ENCODE results near the gene NAXD.

The NAXD gene

DNA sequence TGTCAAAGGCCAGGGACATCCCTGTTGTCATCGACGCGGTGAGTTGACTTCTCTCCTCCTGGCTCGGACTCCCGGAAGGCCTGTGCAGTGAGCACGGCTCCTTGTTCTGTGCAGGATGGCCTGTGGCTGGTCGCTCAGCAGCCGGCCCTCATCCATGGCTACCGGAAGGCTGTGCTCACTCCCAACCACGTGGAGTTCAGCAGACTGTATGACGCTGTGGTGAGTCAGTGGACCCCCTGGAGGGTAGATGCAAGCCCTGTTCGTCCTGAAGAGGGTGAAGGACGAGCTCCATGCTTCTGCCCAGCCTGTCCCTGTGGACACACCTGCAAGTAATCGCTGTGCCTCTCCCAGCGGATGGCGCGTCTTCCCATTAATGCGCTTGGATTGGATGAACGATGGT lies 19.2 kb downstream of the NAXD start:
- no peak overlapping the region for H2AFZ ChIP-seq (ENCODE audit: low read length)
- no peak overlapping the region for H4K91ac ChIP-seq (ENCODE audit: low read depth, low read length, poor library complexity)
- peak overlapping the region; percentile 22 for H2BK5ac ChIP-seq (ENCODE audit: low read length)
- no peak overlapping the region for H2BK120ac ChIP-seq (ENCODE audit: low read depth, low read length)
- no peaks in the 10 kb centered on the region for H3K4me1 ChIP-seq (ENCODE audit: control insufficient read depth in 2 of 2, insufficient read depth in 1 of 2, low read depth in 1 of 2, low read length in 2 of 2)
- H3K79me1 ChIP-seq (ENCODE audit: low read depth, low read length) = peaks cover 24% of the 10 kb centered on the region
- H3K36me3 ChIP-seq (replicated peaks in 1 of 2; ENCODE audit: control insufficient read depth in 2 of 2, insufficient read depth in 2 of 2, low read length in 2 of 2) = peaks cover 43 to 77% of the 10 kb centered on the region in 2 donors
- H2BK15ac ChIP-seq (ENCODE audit: low read length) = no peak overlapping the region
- H3K27ac ChIP-seq (replicated peaks; ENCODE audit: low read length) = no peak overlapping the region
- no peak overlapping the region for H3K4me2 ChIP-seq (ENCODE audit: insufficient read depth, low read length, poor library complexity, severe bottlenecking)
- no peak overlapping the region for H3K9ac ChIP-seq (ENCODE audit: low read depth, low read length, poor library complexity)
- H4K8ac ChIP-seq (ENCODE audit: low read depth, low read length) = no peak overlapping the region
- H3K4me3 ChIP-seq (ENCODE audit: low read length in 2 of 2) = no peak overlapping the region
- H3K23ac ChIP-seq (ENCODE audit: low read depth, low read length, poor library complexity) = no peak overlapping the region
- H3K9me3 ChIP-seq (replicated peaks in 1 of 2; ENCODE audit: control insufficient read depth in 2 of 2, insufficient read depth in 1 of 2, low read depth in 1 of 2, low read length in 2 of 2) = no peaks in the 10 kb centered on the region
- H3K18ac ChIP-seq (ENCODE audit: low read length) = peak overlapping the region; percentile 27
- H3K27me3 ChIP-seq (ENCODE audit: control insufficient read depth in 3 of 3, insufficient read depth in 3 of 3, low read depth in 1 of 3, low read length in 3 of 3) = no peaks in the 10 kb centered on the region
- peak overlapping the region; percentile 9 for H2AK5ac ChIP-seq (ENCODE audit: low read depth, low read length)
- H3K4ac ChIP-seq (ENCODE audit: low read length) = no peak overlapping the region
- DNase-seq (ENCODE audit: low spot score) = no peak
- H3K14ac ChIP-seq (ENCODE audit: low read length) = no peak overlapping the region
- H2BK12ac ChIP-seq (ENCODE audit: low read length) = no peak overlapping the region
- WGBS, 2 donors (ENCODE audit: extremely low coverage in 2 of 2, insufficient read length in 2 of 2, insufficient replicate concordance in 1 of 2) = no CpG with 5 or more reads among the region's 19 CpGs

DNA sequence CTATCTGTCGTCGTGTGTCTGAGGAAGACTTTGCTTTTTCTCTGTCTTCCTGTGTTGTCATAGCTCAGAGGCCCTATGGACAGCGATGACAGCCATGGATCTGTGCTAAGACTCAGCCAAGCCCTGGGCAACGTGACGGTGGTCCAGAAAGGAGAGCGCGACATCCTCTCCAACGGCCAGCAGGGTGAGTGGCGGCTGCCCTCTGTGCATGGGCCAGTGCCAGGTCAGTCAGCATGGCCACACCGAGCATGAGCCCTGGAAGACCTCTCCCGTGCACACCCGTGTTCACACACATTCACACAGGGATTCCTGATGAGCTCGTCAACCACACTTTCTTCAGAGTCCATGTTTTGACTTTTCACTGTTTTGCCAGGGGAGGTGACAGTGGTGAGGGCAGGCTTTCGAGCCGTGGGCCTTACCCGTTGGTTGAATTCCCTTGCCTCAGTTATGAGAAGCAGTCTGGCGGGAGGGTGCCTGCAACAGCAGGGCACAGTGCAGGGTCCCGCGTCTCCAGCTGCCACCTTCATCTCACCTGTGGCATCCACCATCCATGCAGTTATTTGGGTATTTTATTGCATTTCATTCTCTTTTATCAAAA lies 20.2 kb downstream of the NAXD start:
- Histone ChIP-seq H3K4ac (ENCODE audit: low read length) (no peak overlapping the region), H3K18ac (ENCODE audit: low read length) (no peak overlapping the region), H3K79me1 (ENCODE audit: low read depth, low read length) (peaks cover 24% of the 10 kb centered on the region), H3K4me1 (ENCODE audit: control insufficient read depth in 2 of 2, insufficient read depth in 1 of 2, low read depth in 1 of 2, low read length in 2 of 2) (no peaks in the 10 kb centered on the region), H2BK15ac (ENCODE audit: low read length) (no peak overlapping the region), H3K4me3 (ENCODE audit: low read length in 2 of 2) (no peak overlapping the region), H2AK5ac (ENCODE audit: low read depth, low read length) (no peak overlapping the region), H3K23ac (ENCODE audit: low read depth, low read length, poor library complexity) (no peak overlapping the region), H3K27ac (replicated peaks; ENCODE audit: low read length) (no peak overlapping the region), H3K36me3 (replicated peaks in 1 of 2; ENCODE audit: control insufficient read depth in 2 of 2, insufficient read depth in 2 of 2, low read length in 2 of 2) (peaks cover 47 to 81% of the 10 kb centered on the region in 2 donors), H3K9me3 (replicated peaks in 1 of 2; ENCODE audit: control insufficient read depth in 2 of 2, insufficient read depth in 1 of 2, low read depth in 1 of 2, low read length in 2 of 2) (no peaks in the 10 kb centered on the region), H2BK12ac (ENCODE audit: low read length) (no peak overlapping the region), H2AFZ (ENCODE audit: low read length) (no peak overlapping the region), H3K27me3 (ENCODE audit: control insufficient read depth in 3 of 3, insufficient read depth in 3 of 3, low read depth in 1 of 3, low read length in 3 of 3) (no peaks in the 10 kb centered on the region), H3K4me2 (ENCODE audit: insufficient read depth, low read length, poor library complexity, severe bottlenecking) (no peak overlapping the region), H2BK5ac (ENCODE audit: low read length) (no peak overlapping the region), H4K8ac (ENCODE audit: low read depth, low read length) (no peak overlapping the region), H3K9ac (ENCODE audit: low read depth, low read length, poor library complexity) (no peak overlapping the region), H4K91ac (ENCODE audit: low read depth, low read length, poor library complexity) (no peak overlapping the region), H3K14ac (ENCODE audit: low read length) (no peak overlapping the region), H2BK120ac (ENCODE audit: low read depth, low read length) (no peak overlapping the region)
- WGBS, 2 donors (ENCODE audit: extremely low coverage in 2 of 2, insufficient read length in 2 of 2, insufficient replicate concordance in 1 of 2) = no CpG with 5 or more reads among the region's 19 CpGs
- DNase-seq (ENCODE audit: low spot score) = no peak

DNA sequence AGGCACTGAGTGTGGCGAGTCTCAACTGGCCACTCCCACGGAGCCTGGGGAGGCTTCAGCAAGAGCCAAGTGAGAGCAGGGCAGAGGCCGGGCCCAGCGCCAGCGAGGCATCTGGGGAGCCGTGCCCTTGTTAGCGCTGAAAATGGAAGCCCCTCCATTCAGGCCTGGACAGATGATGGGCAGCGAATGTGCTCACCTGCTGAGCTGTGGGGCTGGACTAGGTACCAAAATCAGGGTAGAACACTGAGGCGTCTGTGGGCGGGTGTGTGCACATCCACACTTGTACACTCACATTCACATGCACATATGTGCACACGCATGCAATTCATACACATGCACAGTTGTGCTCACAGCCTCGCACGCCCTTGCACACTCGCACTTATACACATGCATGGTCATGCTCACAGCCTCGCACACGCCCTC lies 20.7 kb downstream of the NAXD start:
- Histone ChIP-seq H3K27ac (replicated peaks; ENCODE audit: low read length) (no peak overlapping the region), H3K4me3 (ENCODE audit: low read length in 2 of 2) (peak overlapping the region in 1 of 2 donors; percentile 61), H2BK5ac (ENCODE audit: low read length) (no peak overlapping the region), H3K14ac (ENCODE audit: low read length) (no peak overlapping the region), H3K23ac (ENCODE audit: low read depth, low read length, poor library complexity) (peak overlapping the region; percentile 3), H3K4ac (ENCODE audit: low read length) (no peak overlapping the region), H3K18ac (ENCODE audit: low read length) (no peak overlapping the region), H3K79me1 (ENCODE audit: low read depth, low read length) (peaks cover 24% of the 10 kb centered on the region), H4K91ac (ENCODE audit: low read depth, low read length, poor library complexity) (no peak overlapping the region), H3K4me2 (ENCODE audit: insufficient read depth, low read length, poor library complexity, severe bottlenecking) (no peak overlapping the region), H2AK5ac (ENCODE audit: low read depth, low read length) (no peak overlapping the region), H2AFZ (ENCODE audit: low read length) (no peak overlapping the region), H3K4me1 (ENCODE audit: control insufficient read depth in 2 of 2, insufficient read depth in 1 of 2, low read depth in 1 of 2, low read length in 2 of 2) (no peaks in the 10 kb centered on the region), H3K27me3 (ENCODE audit: control insufficient read depth in 3 of 3, insufficient read depth in 3 of 3, low read depth in 1 of 3, low read length in 3 of 3) (no peaks in the 10 kb centered on the region), H3K9ac (ENCODE audit: low read depth, low read length, poor library complexity) (no peak overlapping the region), H2BK120ac (ENCODE audit: low read depth, low read length) (no peak overlapping the region), H3K36me3 (replicated peaks in 1 of 2; ENCODE audit: control insufficient read depth in 2 of 2, insufficient read depth in 2 of 2, low read length in 2 of 2) (peaks cover 50 to 81% of the 10 kb centered on the region in 2 donors), H4K8ac (ENCODE audit: low read depth, low read length) (no peak overlapping the region), H2BK12ac (ENCODE audit: low read length) (no peak overlapping the region), H3K9me3 (replicated peaks in 1 of 2; ENCODE audit: control insufficient read depth in 2 of 2, insufficient read depth in 1 of 2, low read depth in 1 of 2, low read length in 2 of 2) (no peaks in the 10 kb centered on the region), H2BK15ac (ENCODE audit: low read length) (no peak overlapping the region)
- DNase-seq (ENCODE audit: low spot score) = no peak
- no CpG with 5 or more reads among the region's 16 CpGs for WGBS, 2 donors (ENCODE audit: extremely low coverage in 2 of 2, insufficient read length in 2 of 2, insufficient replicate concordance in 1 of 2)

DNA sequence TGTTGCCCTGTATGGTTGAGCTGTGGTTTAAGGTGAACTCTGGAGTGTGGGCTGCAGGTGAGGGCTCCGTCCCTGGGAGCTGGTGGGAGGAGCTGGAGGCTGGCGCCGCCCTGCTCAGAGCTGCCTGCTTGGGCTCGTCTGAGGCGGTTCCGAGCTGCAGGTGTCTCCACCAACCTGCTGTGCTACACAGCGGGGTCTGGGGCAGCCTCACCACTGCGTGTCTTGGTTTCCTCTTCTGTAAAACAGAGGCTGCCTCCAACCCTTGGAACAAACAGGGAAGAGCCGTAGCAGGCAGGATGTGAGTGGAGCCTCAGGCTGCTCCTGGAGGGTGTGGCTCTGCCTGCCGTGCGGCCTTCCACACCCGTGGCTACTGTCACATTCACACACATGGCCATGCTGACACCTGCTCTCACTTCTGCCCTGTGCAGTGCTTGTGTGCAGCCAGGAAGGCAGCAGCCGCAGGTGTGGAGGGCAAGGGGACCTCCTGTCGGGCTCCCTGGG lies 21.4 kb downstream of the NAXD start:
- H3K23ac ChIP-seq (ENCODE audit: low read depth, low read length, poor library complexity) = peak overlapping the region; percentile 86
- no peaks in the 10 kb centered on the region for H3K9me3 ChIP-seq (replicated peaks in 1 of 2; ENCODE audit: control insufficient read depth in 2 of 2, insufficient read depth in 1 of 2, low read depth in 1 of 2, low read length in 2 of 2)
- peaks cover 53 to 81% of the 10 kb centered on the region in 2 donors for H3K36me3 ChIP-seq (replicated peaks in 1 of 2; ENCODE audit: control insufficient read depth in 2 of 2, insufficient read depth in 2 of 2, low read length in 2 of 2)
- peak overlapping the region; percentile 21 for H4K8ac ChIP-seq (ENCODE audit: low read depth, low read length)
- H2AFZ ChIP-seq (ENCODE audit: low read length) = no peak overlapping the region
- H2BK15ac ChIP-seq (ENCODE audit: low read length) = no peak overlapping the region
- H3K14ac ChIP-seq (ENCODE audit: low read length) = no peak overlapping the region
- no peaks in the 10 kb centered on the region for H3K27me3 ChIP-seq (ENCODE audit: control insufficient read depth in 3 of 3, insufficient read depth in 3 of 3, low read depth in 1 of 3, low read length in 3 of 3)
- H4K91ac ChIP-seq (ENCODE audit: low read depth, low read length, poor library complexity) = no peak overlapping the region
- no peak overlapping the region for H3K4me2 ChIP-seq (ENCODE audit: insufficient read depth, low read length, poor library complexity, severe bottlenecking)
- WGBS, 2 donors (ENCODE audit: extremely low coverage in 2 of 2, insufficient read length in 2 of 2, insufficient replicate concordance in 1 of 2) = no CpG with 5 or more reads among the region's 14 CpGs
- peak overlapping the region; percentile 68 for H3K9ac ChIP-seq (ENCODE audit: low read depth, low read length, poor library complexity)
- H2BK5ac ChIP-seq (ENCODE audit: low read length) = peak overlapping the region; percentile 49
- H2AK5ac ChIP-seq (ENCODE audit: low read depth, low read length) = peak overlapping the region; percentile 65
- peak overlapping the region; percentile 61 for H3K18ac ChIP-seq (ENCODE audit: low read length)
- peaks cover 24% of the 10 kb centered on the region for H3K79me1 ChIP-seq (ENCODE audit: low read depth, low read length)
- no peak overlapping the region for H3K27ac ChIP-seq (replicated peaks; ENCODE audit: low read length)
- DNase-seq (ENCODE audit: low spot score) = no peak
- H3K4me1 ChIP-seq (ENCODE audit: control insufficient read depth in 2 of 2, insufficient read depth in 1 of 2, low read depth in 1 of 2, low read length in 2 of 2) = no peaks in the 10 kb centered on the region
- no peak overlapping the region for H2BK12ac ChIP-seq (ENCODE audit: low read length)
- no peak overlapping the region for H2BK120ac ChIP-seq (ENCODE audit: low read depth, low read length)
- H3K4ac ChIP-seq (ENCODE audit: low read length) = no peak overlapping the region
- H3K4me3 ChIP-seq (ENCODE audit: low read length in 2 of 2) = no peak overlapping the region
